PFSK-1 (cell line): ENCODE measurements around the gene GUCD1.

Experiments used
- REST ChIP-seq, 2 experiments: IDR thresholded peaks; 2 replicates each; pipeline versions ENCODE4 v1.6.1 to v1.8.0; 2011 to 2012; ENCODE audit warnings: low read depth in 2 of 2, low read length in 2 of 2, control low read depth in 1 of 2, inconsistent platforms in 1 of 2, mild to moderate bottlenecking in 1 of 2, moderate library complexity in 1 of 2; ENCODE audit not compliant: insufficient read depth in 1 of 2
- SIN3A ChIP-seq: IDR thresholded peaks from 2 replicates; pipeline ENCODE4 v1.6.1; 2012; ENCODE audit warnings: mild to moderate bottlenecking, low read length, moderate library complexity, borderline replicate concordance; ENCODE audit not compliant: insufficient read depth

GRCh38 chr22:24550028-24550901 is 4.7 kb downstream of the GUCD1 start:
- TF ChIP-seq SIN3A, result no peak
- TF ChIP-seq REST (IDR thresholded peaks at IDR 0.05; ENCODE audit: insufficient read depth in 1 of 2, low read depth in 2 of 2, low read length in 2 of 2), result no peak
